ENCODE measurements around the gene ASTN2. TPM values are rescaled to one million over a fixed set of nuclear protein-coding genes. Genes with fewer than 3 reads are reported as not detected.

Gene ASTN2
- total RNA-seq, 1 donor from 2014 or later = 29.0 TPM

GRCh38 chr9:116393198-116393597, 1021.7 kb downstream of the ASTN2 start:
- peaks cover 1% of the 10 kb centered on the region for H3K36me3 Mint-ChIP-seq (ENCODE audit: insufficient read depth)
- no peak overlapping the region for H3K4me3 Mint-ChIP-seq (ENCODE audit: low read depth)
- DNase-seq (ENCODE audit: low spot score, unreplicated experiment) = no peak
- H3K4me1 Mint-ChIP-seq (ENCODE audit: low read depth) = no peaks in the 10 kb centered on the region
- H3K27ac Mint-ChIP-seq = no peak overlapping the region
- no peak for TF ChIP-seq CTCF (IDR thresholded peaks at IDR 0.05; ENCODE audit: unreplicated experiment)
- no peaks in the 10 kb centered on the region for H3K27me3 Mint-ChIP-seq
- no peaks in the 10 kb centered on the region for H3K9me3 Mint-ChIP-seq (ENCODE audit: low read depth)

- Mint-ChIP-seq H3K27ac (no peak overlapping the region), H3K9me3 (ENCODE audit: low read depth) (no peaks in the 10 kb centered on the region), H3K27me3 (no peaks in the 10 kb centered on the region), H3K4me1 (ENCODE audit: low read depth) (no peaks in the 10 kb centered on the region), H3K36me3 (ENCODE audit: insufficient read depth) (peaks cover 1% of the 10 kb centered on the region), H3K4me3 (ENCODE audit: low read depth) (no peak overlapping the region)
- TF ChIP-seq CTCF (IDR thresholded peaks at IDR 0.05; ENCODE audit: unreplicated experiment) = no peak
- no peak for DNase-seq (ENCODE audit: low spot score, unreplicated experiment)
Measured at GRCh38 chr9:116391306-116391900, 1023.5 kb downstream of the ASTN2 start.

- H3K9me3 Mint-ChIP-seq (ENCODE audit: low read depth) = no peaks in the 10 kb centered on the region
- TF ChIP-seq CTCF (IDR thresholded peaks at IDR 0.05; ENCODE audit: unreplicated experiment) = no peak
- H3K27ac Mint-ChIP-seq = no peak overlapping the region
- peaks cover 1% of the 10 kb centered on the region for H3K36me3 Mint-ChIP-seq (ENCODE audit: insufficient read depth)
- H3K4me3 Mint-ChIP-seq (ENCODE audit: low read depth) = no peak overlapping the region
- H3K4me1 Mint-ChIP-seq (ENCODE audit: low read depth) = no peaks in the 10 kb centered on the region
- no peaks in the 10 kb centered on the region for H3K27me3 Mint-ChIP-seq
- no peak for DNase-seq (ENCODE audit: low spot score, unreplicated experiment)
Measured at GRCh38 chr9:116390303-116391228, 1024.3 kb downstream of the ASTN2 start.

- H3K4me1 Mint-ChIP-seq (ENCODE audit: low read depth) = no peaks in the 10 kb centered on the region
- H3K36me3 Mint-ChIP-seq (ENCODE audit: insufficient read depth) = peaks cover 1% of the 10 kb centered on the region
- no peak overlapping the region for H3K4me3 Mint-ChIP-seq (ENCODE audit: low read depth)
- H3K27ac Mint-ChIP-seq = no peak overlapping the region
- TF ChIP-seq CTCF (IDR thresholded peaks at IDR 0.05; ENCODE audit: unreplicated experiment) = no peak
- H3K27me3 Mint-ChIP-seq = no peaks in the 10 kb centered on the region
- DNase-seq (ENCODE audit: low spot score, unreplicated experiment) = no peak
- no peaks in the 10 kb centered on the region for H3K9me3 Mint-ChIP-seq (ENCODE audit: low read depth)
Measured at GRCh38 chr9:116389541-116390302, 1025.1 kb downstream of the ASTN2 start.

All from progenitor cell of endocrine pancreas (in vitro differentiated cells).